H1 (cell line): Measurements from ENCODE around the gene TSPEAR. TPM values are rescaled to one million over a fixed set of nuclear protein-coding genes. Genes with fewer than 3 reads are reported as not detected.

Experiments
- CTCF ChIA-PET: fragments of 300-600 bp; sonication (Branson Sonifier 250); formaldehyde crosslinking; loops from one replicate; lab custom pipeline; 2021; ENCODE audit not compliant: partially characterized antibody; lab: Charles Lee
- POLR2A ChIA-PET: fragments of 300-600 bp; sonication (Branson Sonifier 250); formaldehyde crosslinking; loops from one replicate; lab custom pipeline; 2021; ENCODE audit warnings: inconsistent platforms; ENCODE audit not compliant: partially characterized antibody; lab: Charles Lee
- DNase-seq, 2 experiments: peaks; one replicate each; pipeline versions ENCODE4 v3.0.0 to v3.0.0-alpha.2; 2010 to 2022; ENCODE audit warnings: low spot score in 2 of 2, low read depth in 1 of 2, mixed read lengths in 1 of 2
- FAIRE-seq: peaks from 2 replicates; lab custom pipeline; 2011; peaks lifted over from hg19 to GRCh38; lab: Jason Lieb, UNC
- H2AFZ ChIP-seq: 2 replicates; pipeline ENCODE4 v1.8.1; 2012; ENCODE audit warnings: low read length, inconsistent platforms
- H2AK5ac ChIP-seq: 2 replicates; pipeline ENCODE4 v1.6.1; 2013; ENCODE audit warnings: low read depth, low read length
- H2BK120ac ChIP-seq: replicated peaks from 2 replicates; pipeline ENCODE3; 2013; ENCODE audit warnings: low read depth, low read length, inconsistent platforms
- H2BK12ac ChIP-seq: 2 replicates; pipeline ENCODE4 v1.6.1; 2013; ENCODE audit warnings: low read depth, low read length
- H2BK15ac ChIP-seq: 2 replicates; pipeline ENCODE4 v1.6.1; 2013; ENCODE audit warnings: low read length
- H2BK20ac ChIP-seq: 2 replicates; pipeline ENCODE4 v1.6.1; 2013; ENCODE audit warnings: low read length
- H2BK5ac ChIP-seq: 2 replicates; pipeline ENCODE4 v1.6.1; 2013; ENCODE audit warnings: low read depth, low read length
- H3K14ac ChIP-seq: 2 replicates; pipeline ENCODE4 v1.6.1; 2013; ENCODE audit warnings: inconsistent platforms; ENCODE audit not compliant: insufficient read length
- H3K18ac ChIP-seq: 2 replicates; pipeline ENCODE4 v1.6.1; 2013; ENCODE audit warnings: low read length; ENCODE audit errors: extremely low read depth
- H3K23ac ChIP-seq: 2 replicates; pipeline ENCODE4 v1.6.1; 2013; ENCODE audit warnings: inconsistent platforms; ENCODE audit not compliant: insufficient read length
- H3K23me2 ChIP-seq: 2 replicates; pipeline ENCODE4 v1.6.1; 2013; ENCODE audit warnings: low read depth, low read length
- H3K27ac ChIP-seq: 2 replicates; pipeline ENCODE4 v1.6.1; 2011; ENCODE audit warnings: low read depth, low read length, inconsistent platforms
- H3K27me3 ChIP-seq, 4 experiments: replicated peaks in 1 of 4; 1 replicate in 1 of 4; 2 replicates in 3 of 4; pipeline versions ENCODE4 v1.6.1 to v1.8.1; 2011 to 2013; ENCODE audit warnings: low read length in 3 of 4, mild to moderate bottlenecking in 3 of 4, inconsistent platforms in 2 of 4, mixed read lengths in 2 of 4, moderate library complexity in 1 of 4; ENCODE audit not compliant: control insufficient read depth in 3 of 4, insufficient read depth in 3 of 4; ENCODE audit errors: extremely low read depth in 1 of 4
- H3K36me3 ChIP-seq, 4 experiments: 2 replicates each; pipeline versions ENCODE4 v1.6.1 to v1.8.1; 2011 to 2013; ENCODE audit warnings: mild to moderate bottlenecking in 4 of 4, low read length in 3 of 4, moderate library complexity in 2 of 4, control low read depth in 1 of 4, inconsistent platforms in 1 of 4; ENCODE audit not compliant: insufficient read depth in 4 of 4, control insufficient read depth in 2 of 4
- H3K4ac ChIP-seq: replicated peaks from 2 replicates; pipeline ENCODE3; 2013; ENCODE audit warnings: low read length, low read depth, mixed read lengths, inconsistent platforms; ENCODE audit not compliant: insufficient read length
- H3K4me1 ChIP-seq, 4 experiments: replicated peaks in 1 of 4; 1 replicate in 1 of 4; 2 replicates in 3 of 4; pipeline versions ENCODE4 v1.6.1 to v1.8.1; 2011 to 2013; ENCODE audit warnings: low read length in 3 of 4, inconsistent platforms in 2 of 4, mixed read lengths in 1 of 4; ENCODE audit not compliant: insufficient read depth in 4 of 4, control insufficient read depth in 3 of 4
- H3K4me2 ChIP-seq, 2 experiments: 2 replicates each; pipeline versions ENCODE4 v1.6.1 to v1.8.1; 2011 to 2013; ENCODE audit warnings: low read depth in 2 of 2, low read length in 2 of 2, control low read depth in 1 of 2, inconsistent platforms in 1 of 2, mild to moderate bottlenecking in 1 of 2; ENCODE audit not compliant: insufficient read depth in 1 of 2
- H3K4me3 ChIP-seq, 4 experiments: fragments of 200-600, 300-600 bp in 1 of 4; sonication (generic), shearing (Covaris generic), sonication (Bioruptor Twin) in 1 of 4; 2 replicates each; pipeline versions ENCODE4 v1.5.1 to v1.8.1; 2011 to 2016; ENCODE audit warnings: low read length in 4 of 4, low read depth in 3 of 4, control low read depth in 2 of 4, inconsistent platforms in 2 of 4, mild to moderate bottlenecking in 2 of 4, mixed read lengths in 1 of 4, moderate library complexity in 1 of 4; ENCODE audit not compliant: insufficient read depth in 2 of 4; ENCODE audit errors: extremely low read depth in 1 of 4
- H3K56ac ChIP-seq: replicated peaks from 2 replicates; pipeline ENCODE3; 2013; ENCODE audit warnings: low read depth, mild to moderate bottlenecking, mixed read lengths, low read length, inconsistent platforms; ENCODE audit not compliant: insufficient read length
- H3K79me1 ChIP-seq: 2 replicates; pipeline ENCODE4 v1.6.1; 2013; ENCODE audit warnings: low read depth, low read length, control low read depth
- H3K79me2 ChIP-seq, 2 experiments: 2 replicates each; pipeline versions ENCODE4 v1.6.1 to v1.8.1; 2012 to 2013; ENCODE audit warnings: low read length in 2 of 2, mild to moderate bottlenecking in 2 of 2, inconsistent platforms in 1 of 2; ENCODE audit not compliant: insufficient read depth in 2 of 2, control insufficient read depth in 1 of 2
- H3K9ac ChIP-seq, 4 experiments: replicated peaks in 1 of 4; 1 replicate in 1 of 4; 2 replicates in 3 of 4; pipeline versions ENCODE4 v1.6.1 to v1.8.1; 2011 to 2013; ENCODE audit warnings: low read depth in 3 of 4, low read length in 3 of 4, control low read depth in 2 of 4, mild to moderate bottlenecking in 2 of 4, moderate library complexity in 2 of 4, inconsistent platforms in 1 of 4; ENCODE audit errors: extremely low read depth in 1 of 4
- H3K9me3 ChIP-seq, 2 experiments: 2 replicates each; pipeline versions ENCODE4 v1.6.1 to v1.8.1; 2012 to 2013; ENCODE audit warnings: mild to moderate bottlenecking in 2 of 2, moderate library complexity in 2 of 2, control low read depth in 1 of 2, inconsistent platforms in 1 of 2, low read depth in 1 of 2, low read length in 1 of 2, mixed read lengths in 1 of 2; ENCODE audit not compliant: insufficient read depth in 2 of 2
- H4K20me1 ChIP-seq, 2 experiments: replicated peaks in 1 of 2; 2 replicates each; pipeline versions ENCODE3 to v1.8.1; 2011 to 2013; ENCODE audit warnings: inconsistent platforms in 2 of 2, low read length in 2 of 2, mild to moderate bottlenecking in 1 of 2; ENCODE audit not compliant: insufficient read depth in 2 of 2, control insufficient read depth in 1 of 2
- H4K5ac ChIP-seq: 2 replicates; pipeline ENCODE4 v1.6.1; 2013; ENCODE audit warnings: low read length, low read depth, mixed read lengths, inconsistent platforms; ENCODE audit not compliant: insufficient read length
- H4K8ac ChIP-seq: 2 replicates; pipeline ENCODE4 v1.8.0; 2013; ENCODE audit warnings: mild to moderate bottlenecking, moderate library complexity, low read length, inconsistent platforms; ENCODE audit not compliant: insufficient read depth; ENCODE audit errors: extremely low read depth
- H4K91ac ChIP-seq: replicated peaks from 2 replicates; pipeline ENCODE3; 2013; ENCODE audit warnings: low read length, mixed read lengths, inconsistent platforms; ENCODE audit not compliant: insufficient read length
- CEBPB ChIP-seq: IDR thresholded peaks from 2 replicates; pipeline ENCODE4 v1.6.1; 2012; ENCODE audit warnings: low read depth, low read length
- EP300 ChIP-seq, 2 experiments: IDR thresholded peaks; 1 replicate in 1 of 2; 2 replicates in 1 of 2; pipeline ENCODE4 v1.6.1; 2011 to 2012; ENCODE audit warnings: low read depth in 2 of 2, low read length in 2 of 2, mild to moderate bottlenecking in 2 of 2, borderline replicate concordance in 1 of 2, inconsistent platforms in 1 of 2, moderate library complexity in 1 of 2
- HDAC2 ChIP-seq, 2 experiments: fragments of 300-600 bp in 1 of 2; sonication (generic) in 1 of 2; IDR thresholded peaks; 2 replicates each; pipeline ENCODE4 v1.6.1; 2011 to 2012; ENCODE audit warnings: low read depth in 2 of 2, low read length in 2 of 2, mild to moderate bottlenecking in 2 of 2, moderate library complexity in 2 of 2, borderline replicate concordance in 1 of 2, inconsistent platforms in 1 of 2
- HDAC6 ChIP-seq: IDR thresholded peaks from one replicate; pipeline ENCODE4 v1.7.1; 2012; ENCODE audit warnings: low read depth, mild to moderate bottlenecking, inconsistent platforms, low read length, moderate library complexity
- JUN ChIP-seq: IDR thresholded peaks from 2 replicates; pipeline ENCODE4 v1.6.1; 2011; ENCODE audit warnings: low read depth, mild to moderate bottlenecking, improper control_type of control experiment, low read length
- POLR2A ChIP-seq, 2 experiments: IDR thresholded peaks; 1 replicate in 1 of 2; 2 replicates in 1 of 2; pipeline ENCODE4 v1.6.1; 2011; ENCODE audit warnings: low read depth in 2 of 2, low read length in 2 of 2, mild to moderate bottlenecking in 2 of 2; ENCODE audit errors: control extremely low read depth in 1 of 2
- RAD21 ChIP-seq, 2 experiments: IDR thresholded peaks in 1 of 2; conservative IDR thresholded peaks in 1 of 2; 2 replicates each; pipeline ENCODE4 v1.6.1; 2011; ENCODE audit warnings: low read depth in 2 of 2, low read length in 2 of 2, improper control_type of control experiment in 1 of 2, inconsistent platforms in 1 of 2, mild to moderate bottlenecking in 1 of 2, moderate library complexity in 1 of 2
- RFX5 ChIP-seq: IDR thresholded peaks from 2 replicates; pipeline ENCODE4 v1.6.1; 2011; ENCODE audit warnings: low read depth, low read length, improper control_type of control experiment, borderline replicate concordance
- SAP30 ChIP-seq: fragments of 300-600 bp; sonication (generic); IDR thresholded peaks from 2 replicates; pipeline ENCODE4 v1.7.1; 2012; ENCODE audit warnings: low read length, moderate library complexity, mild to moderate bottlenecking, inconsistent platforms; ENCODE audit not compliant: insufficient read depth, insufficient replicate concordance
- TCF12 ChIP-seq: IDR thresholded peaks from 2 replicates; pipeline ENCODE4 v1.6.1; 2011; ENCODE audit warnings: low read depth, mild to moderate bottlenecking, low read length
- WGBS, 2 experiments: shearing (Covaris generic) in 1 of 2; methylation state at CpG; one replicate each; pipeline versions ENCODE4 v1.1.6 to v1.1.7; 2013 to 2015; ENCODE audit warnings: low lambda C conversion rate in 2 of 2, mixed read lengths in 2 of 2, inconsistent platforms in 1 of 2, low coverage in 1 of 2, missing lambda C conversion rate in 1 of 2; ENCODE audit not compliant: insufficient replicate concordance in 2 of 2, insufficient coverage in 1 of 2, insufficient read length in 1 of 2; ENCODE audit errors: extremely low coverage in 1 of 2, missing lambda C conversion rate in 1 of 2; 5-methylcytosine and 5-hydroxymethylcytosine counted together
- polyA plus RNA-seq, 7 experiments: library from polyadenylated mRNA; depleted of rRNA in 3 of 7; stranded (reverse) in 5 of 7; unstranded in 2 of 7; fragments of >200 nt in 5 of 7; fragments of 200-250 nt in 2 of 7; gene quantifications; 1 replicate in 5 of 7; 2 replicates in 1 of 7; 4 replicates in 1 of 7; pipeline versions ENCODE4 v1.2.1 to v1.2.3, GENCODE V29; 2011 to 2013; ENCODE audit warnings: missing spikeins in 2 of 7, mixed read lengths in 2 of 7
- total RNA-seq: library from RNA; stranded (reverse); fragmentation: NEBNext Ultra II Directional; extraction: Animal tissue kit (Norgen Biotek cat#: 25700); gene quantifications from 2 replicates; pipeline ENCODE4 v1.2.1, GENCODE V29; 2021
- TF ChIP-seq, protein P1 (sequence below), 3 experiments: IDR thresholded peaks; 1 replicate in 2 of 3; 2 replicates in 1 of 3; pipeline versions ENCODE4 v1.5.1 to v1.6.1; 2011; ENCODE audit warnings: low read length in 3 of 3, mild to moderate bottlenecking in 3 of 3, inconsistent platforms in 2 of 3, low read depth in 1 of 3, moderate library complexity in 1 of 3; ENCODE audit not compliant: insufficient read depth in 1 of 3; ENCODE audit errors: control extremely low read depth in 1 of 3

Gene TSPEAR
- total and polyA plus RNA-seq, 2 of the 8 experiments (the other 6 are each of a cell fraction or from before 2014, with no cell fraction given): 0.58 to 0.89 TPM

DNA sequence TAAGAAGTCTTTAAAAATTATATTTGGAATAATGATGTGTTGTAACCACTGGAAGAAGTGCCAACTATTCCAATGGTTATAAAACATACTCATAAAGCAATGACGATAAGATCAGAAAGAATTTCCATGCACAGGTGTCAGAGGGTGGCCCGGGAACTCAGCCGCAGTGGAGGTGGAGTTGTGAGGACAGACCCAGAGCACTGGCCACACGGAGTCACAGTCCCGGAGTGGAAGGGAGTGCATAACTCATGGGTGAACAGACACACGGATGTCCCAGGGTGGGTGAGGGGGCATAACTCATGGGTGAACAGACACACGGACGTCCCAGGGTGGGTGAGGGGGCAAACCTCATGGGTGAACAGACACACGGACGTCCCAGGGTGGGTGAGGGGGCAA is 135.3 kb downstream of the TSPEAR start:
- Histone ChIP-seq H3K14ac (no peak overlapping the region), H2AK5ac (no peak overlapping the region), H4K20me1 (no peaks in the 10 kb centered on the region), H3K4me1 (peaks cover 0 to 8% (median 0%) of the 10 kb centered on the region in 4 experiments; a peak in 1 of 7 replicates), H3K23me2 (no peaks in the 10 kb centered on the region; the same call in 1 of the 2 replicates), H3K36me3 (no peaks in the 10 kb centered on the region), H4K5ac (no peak overlapping the region), H4K91ac (no peak overlapping the region), H3K4me2 (no peak overlapping the region), H3K79me1 (no peaks in the 10 kb centered on the region), H4K8ac (no peak overlapping the region), H2BK120ac (no peak overlapping the region), H2BK20ac (no peak overlapping the region), H3K4ac (no peak overlapping the region), H2AFZ (no peak overlapping the region), H3K9ac (no peak overlapping the region), H3K56ac (no peak overlapping the region), H3K79me2 (no peaks in the 10 kb centered on the region), H3K18ac (no peak overlapping the region), H2BK12ac (no peak overlapping the region), H2BK15ac (no peak overlapping the region), H2BK5ac (no peak overlapping the region), H3K27ac (no peak overlapping the region), H3K27me3 (no peaks in the 10 kb centered on the region; a peak in 1 of 7 replicates), H3K9me3 (peaks cover 11 to 13% of the 10 kb centered on the region in 2 experiments; a peak in 3 of 4 replicates), H3K4me3 (no peak overlapping the region), H3K23ac (no peak overlapping the region)
- CTCF ChIA-PET: no interaction called here
- POLR2A ChIA-PET: no interaction called here
- no peak for FAIRE-seq
- WGBS, 2 experiments: 94% methylated on average over 10 of the region's 10 CpGs; no CpG with 5 or more reads in 1 of the 2 experiments
- DNase-seq: no peak
- TF ChIP-seq, protein P1, sequence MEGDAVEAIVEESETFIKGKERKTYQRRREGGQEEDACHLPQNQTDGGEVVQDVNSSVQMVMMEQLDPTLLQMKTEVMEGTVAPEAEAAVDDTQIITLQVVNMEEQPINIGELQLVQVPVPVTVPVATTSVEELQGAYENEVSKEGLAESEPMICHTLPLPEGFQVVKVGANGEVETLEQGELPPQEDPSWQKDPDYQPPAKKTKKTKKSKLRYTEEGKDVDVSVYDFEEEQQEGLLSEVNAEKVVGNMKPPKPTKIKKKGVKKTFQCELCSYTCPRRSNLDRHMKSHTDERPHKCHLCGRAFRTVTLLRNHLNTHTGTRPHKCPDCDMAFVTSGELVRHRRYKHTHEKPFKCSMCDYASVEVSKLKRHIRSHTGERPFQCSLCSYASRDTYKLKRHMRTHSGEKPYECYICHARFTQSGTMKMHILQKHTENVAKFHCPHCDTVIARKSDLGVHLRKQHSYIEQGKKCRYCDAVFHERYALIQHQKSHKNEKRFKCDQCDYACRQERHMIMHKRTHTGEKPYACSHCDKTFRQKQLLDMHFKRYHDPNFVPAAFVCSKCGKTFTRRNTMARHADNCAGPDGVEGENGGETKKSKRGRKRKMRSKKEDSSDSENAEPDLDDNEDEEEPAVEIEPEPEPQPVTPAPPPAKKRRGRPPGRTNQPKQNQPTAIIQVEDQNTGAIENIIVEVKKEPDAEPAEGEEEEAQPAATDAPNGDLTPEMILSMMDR (IDR thresholded peaks at IDR 0.05; ENCODE audit: control extremely low read depth in 1 of 3, insufficient read depth in 1 of 3, low read depth in 1 of 3, low read length in 3 of 3): no peak
- TF ChIP-seq HDAC2 (IDR thresholded peaks at IDR 0.05; ENCODE audit: borderline replicate concordance in 1 of 2, low read depth in 2 of 2, low read length in 2 of 2) (no peak), SAP30 (no peak), CEBPB (no peak), HDAC6 (no peak), RFX5 (no peak), RAD21 (IDR thresholded peaks at IDR 0.05 in 1 of 2, conservative IDR thresholded peaks at IDR 0.05 in 1 of 2; ENCODE audit: low read depth in 2 of 2, low read length in 2 of 2) (no peak), TCF12 (no peak), EP300 (IDR thresholded peaks at IDR 0.05; ENCODE audit: borderline replicate concordance in 1 of 2, low read depth in 2 of 2, low read length in 2 of 2) (no peak), JUN (no peak), POLR2A (IDR thresholded peaks at IDR 0.05; ENCODE audit: control extremely low read depth in 1 of 2, low read depth in 2 of 2, low read length in 2 of 2) (no peak)
